B cell (primary cell): ENCODE data around the gene RGCC. TPM values are rescaled to one million over a fixed set of nuclear protein-coding genes. Genes with fewer than 3 reads are reported as not detected.
"Not testable (repeated sequence)": the region's sequence is repeated elsewhere in the genome, so short reads cannot be mapped to it uniquely, and the experiment has no call there.

Source experiments
- ATAC-seq: fragments of 200-7000 bp; cut with Tn5 transposase; one replicate; pipeline ENCODE4 v1.10.0; 2021; ENCODE audit warnings: low read depth, mild to moderate bottlenecking, moderate number of reproducible peaks, moderate library complexity
- CTCF ChIA-PET: fragments of 350-600 bp; sonication (Branson Sonifier 250); formaldehyde crosslinking; loops from one replicate; lab custom pipeline; 2021; ENCODE audit warnings: antibody characterized with exemption, inconsistent platforms; lab: Charles Lee
- POLR2A ChIA-PET: fragments of 350-600 bp; sonication (Branson Sonifier 250); formaldehyde crosslinking; loops from one replicate; lab custom pipeline; 2021; ENCODE audit warnings: antibody characterized with exemption; lab: Charles Lee
- DNase-seq: peaks from one replicate; pipeline ENCODE4 v3.0.0; 2013
- H2AFZ ChIP-seq: 2 replicates; pipeline ENCODE4 v1.6.1; 2012; ENCODE audit warnings: mild to moderate bottlenecking, low read depth, low read length; ENCODE audit not compliant: insufficient read depth, poor library complexity, severe bottlenecking
- H3K27ac ChIP-seq, 2 donors: 1 replicate in 1 of 2; 2 replicates in 1 of 2; pipeline ENCODE4 v1.5.1; 2012 to 2013; ENCODE audit warnings: low read length in 2 of 2, mild to moderate bottlenecking in 2 of 2, moderate library complexity in 1 of 2
- H3K27me3 ChIP-seq, 4 experiments: fragments of 200-600 bp in 1 of 4; sonication (generic) in 1 of 4; replicated peaks in 1 of 4; 1 replicate in 2 of 4; 2 replicates in 2 of 4; pipeline versions ENCODE4 v1.6.1 to v1.7.0; 2013 to 2016; ENCODE audit warnings: low read length in 3 of 4, mild to moderate bottlenecking in 2 of 4, mixed read lengths in 1 of 4, moderate library complexity in 1 of 4; ENCODE audit not compliant: insufficient read depth in 4 of 4, control insufficient read depth in 3 of 4; ENCODE audit errors: control extremely low read depth in 1 of 4
- H3K36me3 ChIP-seq, 2 experiments: replicated peaks in 1 of 2; 1 replicate in 1 of 2; 2 replicates in 1 of 2; pipeline versions ENCODE4 v1.6.1 to v1.7.1; 2013; ENCODE audit warnings: low read length in 1 of 2; ENCODE audit not compliant: insufficient read depth in 2 of 2, control insufficient read depth in 1 of 2; ENCODE audit errors: control extremely low read depth in 1 of 2, extremely low read depth in 1 of 2
- H3K4me1 ChIP-seq, 2 donors: fragments of 200-600 bp in 1 of 2; sonication (generic) in 1 of 2; 1 replicate in 1 of 2; 2 replicates in 1 of 2; pipeline versions ENCODE4 v1.5.1 to v1.6.1; 2013 to 2017; ENCODE audit warnings: low read length in 2 of 2; ENCODE audit not compliant: control insufficient read depth in 2 of 2, insufficient read depth in 2 of 2
- H3K4me2 ChIP-seq: replicated peaks from 2 replicates; pipeline ENCODE3; 2012; ENCODE audit warnings: mild to moderate bottlenecking, low read depth, low read length; ENCODE audit not compliant: poor library complexity, severe bottlenecking
- H3K4me3 ChIP-seq, 5 experiments: fragments of 200-600 bp in 1 of 5; sonication (generic) in 1 of 5; 1 replicate in 3 of 5; 2 replicates in 2 of 5; pipeline versions ENCODE4 v1.5.1 to v1.7.0; 2011 to 2016; ENCODE audit warnings: low read length in 4 of 5, mild to moderate bottlenecking in 4 of 5, low read depth in 2 of 5, control low read depth in 1 of 5, moderate library complexity in 1 of 5; ENCODE audit not compliant: insufficient read depth in 1 of 5; ENCODE audit errors: control extremely low read depth in 1 of 5, extremely low read depth in 1 of 5
- H3K79me2 ChIP-seq: fragments of 200-600 bp; sonication (generic); one replicate; pipeline ENCODE4 v1.6.0; 2016; ENCODE audit warnings: low read length; ENCODE audit not compliant: control insufficient read depth, insufficient read depth
- H3K9ac ChIP-seq: fragments of 200-600 bp; sonication (generic); 2 replicates; pipeline ENCODE4 v1.6.1; 2017; ENCODE audit warnings: mild to moderate bottlenecking, low read length, moderate library complexity
- H3K9me3 ChIP-seq, 3 donors: one replicate each; pipeline versions ENCODE4 v1.6.1 to v1.7.1; 2013; ENCODE audit warnings: low read length in 2 of 3; ENCODE audit not compliant: control insufficient read depth in 2 of 3, insufficient read depth in 1 of 3; ENCODE audit errors: control extremely low read depth in 1 of 3
- H4K20me1 ChIP-seq: 2 replicates; pipeline ENCODE4 v1.6.0; 2012; ENCODE audit warnings: mild to moderate bottlenecking, low read length; ENCODE audit not compliant: insufficient read depth, control insufficient read depth, poor library complexity, severe bottlenecking
- H3K27ac Mint-ChIP-seq: one replicate; pipeline ENCODE4 v1.8.0; 2021; ENCODE audit warnings: mixed read lengths
- H3K27me3 Mint-ChIP-seq: one replicate; pipeline ENCODE4 v1.8.0; 2021; ENCODE audit warnings: mixed read lengths
- H3K4me1 Mint-ChIP-seq: one replicate; pipeline ENCODE4 v1.8.0; 2021; ENCODE audit warnings: mixed read lengths
- H3K4me3 Mint-ChIP-seq: one replicate; pipeline ENCODE4 v1.8.0; 2021; ENCODE audit warnings: mixed read lengths
- H3K9me3 Mint-ChIP-seq: one replicate; pipeline ENCODE4 v1.8.0; 2022; ENCODE audit warnings: mixed read lengths; ENCODE audit not compliant: insufficient read depth
- CTCF ChIP-seq: fragments of 200-600 bp; IDR thresholded peaks from one replicate; pipeline ENCODE4 v1.8.0; 2022; ENCODE audit warnings: antibody characterized with exemption, mild to moderate bottlenecking
- EZH2 ChIP-seq: IDR thresholded peaks from 2 replicates; pipeline ENCODE4 v1.6.1; 2012; ENCODE audit warnings: borderline replicate concordance, low read depth, mild to moderate bottlenecking, moderate library complexity, low read length; ENCODE audit not compliant: insufficient read depth, poor library complexity, severe bottlenecking
- WGBS: methylation state at CpG from one replicate; pipeline ENCODE4 v1.1.5; 2013; ENCODE audit warnings: missing lambda C conversion rate; ENCODE audit not compliant: insufficient coverage; 5-methylcytosine and 5-hydroxymethylcytosine counted together
- intact Hi-C: fragments of 100-400 bp; cut with micrococcal nuclease; formaldehyde crosslinking; loops from one replicate; pipeline ENCODE4 v1.10.0; 2022
- polyA plus RNA-seq: library from polyadenylated mRNA; depleted of rRNA; stranded (reverse); fragments of >200 nt; gene quantifications from 2 replicates; pipeline ENCODE4 v1.2.3, GENCODE V29; 2012
- total RNA-seq, 2 donors: library from RNA; stranded (reverse); fragments of 120-200 nt in 1 of 2; gene quantifications; 1 replicate in 1 of 2; 2 replicates in 1 of 2; pipeline versions ENCODE4 v1.2.3 to v1.2.4, GENCODE V29; 2013 to 2022

RGCC gene
- total and polyA plus RNA-seq, 2 donors (not counting 1 experiment from before 2014, with no cell fraction given): 8.0 to 16.0 TPM

GRCh38 chr13:41419206-41419605, 38.1 kb upstream of the RGCC start:
- Mint-ChIP-seq H3K9me3 (peaks cover 2% of the 10 kb centered on the region), H3K27me3 (no peaks in the 10 kb centered on the region), H3K4me3 (no peak overlapping the region), H3K4me1 (no peaks in the 10 kb centered on the region), H3K27ac (no peak overlapping the region)
- no peaks in the 10 kb centered on the region for H4K20me1 ChIP-seq
- no peak overlapping the region for H3K9ac ChIP-seq
- ATAC-seq (no peak), DNase-seq (no peak)
- ChIA-PET POLR2A (no interaction called here), CTCF (no interaction called here)
- no peaks in the 10 kb centered on the region for H3K79me2 ChIP-seq
- H3K9me3 ChIP-seq: no peaks in the 10 kb centered on the region
- no peaks in the 10 kb centered on the region for H3K27me3 ChIP-seq
- no peaks in the 10 kb centered on the region for H3K4me1 ChIP-seq
- no peak overlapping the region for H3K4me2 ChIP-seq
- H3K4me3 ChIP-seq: no peak overlapping the region
- TF ChIP-seq CTCF: no peak
- TF ChIP-seq EZH2: no peak
- intact Hi-C loops: no loop called here
- no peaks in the 10 kb centered on the region for H3K36me3 ChIP-seq
- WGBS: no CpG with 5 or more reads among the region's 1 CpG
- no peak overlapping the region for H2AFZ ChIP-seq
- no peak overlapping the region for H3K27ac ChIP-seq

GRCh38 chr13:41420146-41420545, 37.2 kb upstream of the RGCC start:
- Histone ChIP-seq H3K36me3 (no peaks in the 10 kb centered on the region), H3K4me1 (no peaks in the 10 kb centered on the region), H3K27ac (no peak overlapping the region), H3K9ac (no peak overlapping the region), H3K4me3 (no peak overlapping the region), H3K79me2 (no peaks in the 10 kb centered on the region), H3K4me2 (no peak overlapping the region), H2AFZ (no peak overlapping the region), H4K20me1 (no peaks in the 10 kb centered on the region), H3K9me3 (no peaks in the 10 kb centered on the region), H3K27me3 (no peaks in the 10 kb centered on the region)
- WGBS: 88% methylated on average over 3 of the region's 4 CpGs
- DNase-seq (no peak), ATAC-seq (no peak)
- Mint-ChIP-seq H3K27ac (no peak overlapping the region), H3K27me3 (peaks cover 2% of the 10 kb centered on the region), H3K4me1 (no peaks in the 10 kb centered on the region), H3K9me3 (peaks cover 2% of the 10 kb centered on the region), H3K4me3 (no peak overlapping the region)
- intact Hi-C loops: no loop called here
- no peak for TF ChIP-seq CTCF
- no peak for TF ChIP-seq EZH2
- ChIA-PET CTCF (interaction anchor here (1.6 kb wide), 1 partner anchor 35 kb away, joined by 4 read pairs; no protein-coding TSS in a partner anchor), POLR2A (no interaction called here)

- H3K4me3 ChIP-seq, ATAC-seq, intact Hi-C loops, H4K20me1 ChIP-seq, H3K4me1 ChIP-seq, H3K27ac ChIP-seq, H2AFZ ChIP-seq, POLR2A ChIA-PET, H3K4me1 Mint-ChIP-seq, DNase-seq, H3K27me3 Mint-ChIP-seq, H3K27me3 ChIP-seq, H3K4me2 ChIP-seq, H3K9ac ChIP-seq, H3K9me3 Mint-ChIP-seq, H3K9me3 ChIP-seq, H3K27ac Mint-ChIP-seq, H3K36me3 ChIP-seq, H3K79me2 ChIP-seq, H3K4me3 Mint-ChIP-seq: not testable (repeated sequence)
- WGBS: 100% methylated on average over 1 of the region's 6 CpGs
- CTCF ChIA-PET: interaction anchor here (1.6 kb wide), 1 partner anchor 36 kb away, joined by 4 read pairs; no protein-coding TSS in a partner anchor
Measured at GRCh38 chr13:41421330-41421729, 36.0 kb upstream of the RGCC start.
